GM21737 (cell line): ENCODE measurements around the gene ABCA9.
"Not testable (repeated sequence)": the region's sequence is repeated elsewhere in the genome, so short reads cannot be mapped to it uniquely, and the experiment has no call there.

Experiments used
- ATAC-seq: cut with Tn5 transposase; IDR thresholded peaks from one replicate; pipeline ENCODE4 v1.9.1; 2021; ENCODE audit warnings: mild to moderate bottlenecking, moderate library complexity; ENCODE audit not compliant: unreplicated experiment

The ABCA9 gene

GRCh38 chr17:69042308-69042707 lies 18.4 kb downstream of the ABCA9 start:
- no peak for ATAC-seq

GRCh38 chr17:69031839-69032238 lies 28.9 kb downstream of the ABCA9 start:
- no peak for ATAC-seq

- no peak for ATAC-seq
Measured at GRCh38 chr17:69030169-69030568, 30.6 kb downstream of the ABCA9 start.

DNA sequence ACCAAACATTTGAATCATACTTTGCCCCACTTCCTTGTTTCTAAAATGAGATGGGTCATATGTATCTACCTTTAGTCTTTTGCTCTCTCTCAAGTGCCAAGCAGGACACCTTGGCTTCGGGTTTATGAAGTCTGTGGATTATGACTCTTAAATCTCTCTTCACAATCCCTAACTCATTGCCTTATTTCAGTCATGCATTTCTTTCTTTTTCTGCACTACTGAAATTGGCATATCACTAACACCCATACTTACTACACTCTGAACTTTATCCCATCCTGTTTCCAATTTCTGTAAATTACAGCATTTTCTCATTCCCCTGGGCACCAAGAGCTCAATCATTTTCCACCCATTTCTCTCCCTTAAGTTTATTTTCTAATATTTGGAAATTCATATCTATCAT lies 42.0 kb downstream of the ABCA9 start:
- ATAC-seq = no peak

GRCh38 chr17:69018022-69018615 lies 42.6 kb downstream of the ABCA9 start:
- no peak for ATAC-seq

DNA sequence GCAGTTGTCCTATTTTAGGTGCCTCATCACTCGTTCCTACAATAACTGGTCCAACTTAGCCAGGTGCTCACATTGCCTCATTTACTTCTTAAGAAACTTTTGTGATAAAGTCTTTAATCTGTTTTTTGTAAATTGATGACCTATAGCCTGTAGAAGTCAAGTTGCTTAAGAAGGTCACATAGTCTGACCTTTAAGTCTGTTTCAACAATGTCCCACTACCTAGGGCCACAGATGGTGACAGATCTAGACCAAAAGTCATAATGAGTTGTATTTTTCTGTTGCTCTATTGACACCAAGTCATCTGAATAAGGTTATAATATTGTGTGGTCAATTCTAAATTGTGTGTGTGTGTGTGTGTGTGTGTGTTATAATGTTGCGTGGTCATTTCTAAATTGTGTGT lies 45.1 kb downstream of the ABCA9 start:
- ATAC-seq = no peak

DNA sequence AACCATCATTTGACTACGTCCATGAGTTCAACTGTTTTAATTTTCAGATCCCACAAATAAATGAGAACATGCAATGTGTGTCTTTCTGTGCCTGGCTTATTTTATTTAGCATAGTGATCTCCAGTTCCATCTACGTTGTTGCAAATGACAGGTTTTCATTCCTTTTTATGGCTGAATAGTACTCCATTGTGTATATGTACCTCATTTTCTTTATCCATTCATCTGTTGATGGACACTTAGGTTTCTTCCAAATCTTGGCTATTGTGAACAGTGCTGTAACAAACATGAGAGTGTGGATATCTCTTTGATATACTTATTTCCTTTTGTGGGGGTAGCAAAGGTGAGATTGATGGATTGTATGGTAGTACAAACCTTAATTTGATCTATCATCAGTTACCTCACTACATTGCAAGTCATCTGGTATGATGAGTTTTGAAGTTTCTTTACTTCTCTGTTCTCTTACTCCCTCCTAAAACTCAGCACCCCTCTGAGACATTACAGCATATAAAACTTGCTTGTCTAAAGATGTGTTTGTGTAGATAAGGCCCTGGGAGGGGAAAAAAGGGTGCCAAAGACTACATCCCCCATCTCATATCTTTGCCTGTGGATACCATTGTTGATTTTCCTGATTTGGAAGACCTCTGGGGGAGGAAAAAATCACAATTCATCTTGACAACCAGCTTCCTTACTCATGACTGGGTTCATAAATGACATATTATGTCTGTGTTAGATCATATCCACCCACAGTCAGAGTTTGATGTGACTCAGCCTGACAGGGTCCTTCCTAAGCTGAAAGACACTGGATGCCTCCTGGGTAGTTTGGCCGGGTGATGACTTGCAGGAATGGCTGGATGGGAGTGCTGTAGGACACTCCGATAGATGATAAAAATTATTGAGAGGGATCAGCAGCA lies 47.6 kb downstream of the ABCA9 start:
- ATAC-seq = no peak

DNA sequence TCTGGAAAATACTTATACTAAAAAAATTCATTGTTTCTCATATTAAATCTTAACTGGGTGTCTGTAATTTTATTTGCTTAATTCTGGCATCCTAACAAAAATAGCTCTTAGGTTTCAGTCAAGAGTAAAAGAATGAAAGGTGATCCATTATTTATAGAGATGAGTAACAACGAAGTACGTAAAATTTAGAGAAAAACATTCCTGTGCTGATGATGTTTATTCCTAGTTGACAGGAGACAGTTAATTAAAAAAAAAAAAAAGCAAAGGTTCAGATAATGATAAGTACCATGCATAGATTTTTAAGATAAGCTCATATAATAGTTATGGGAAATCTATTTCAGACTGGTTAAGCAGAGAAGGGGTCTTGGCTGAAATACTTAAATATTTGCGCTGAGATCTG lies 50.8 kb downstream of the ABCA9 start:
- no peak for ATAC-seq

GRCh38 chr17:69004759-69005158 lies 56.0 kb downstream of the ABCA9 start:
- ATAC-seq = not testable (repeated sequence)

GRCh38 chr17:68999743-69000142 lies 61.0 kb downstream of the ABCA9 start:
- ATAC-seq = not testable (repeated sequence)

- no peak for ATAC-seq
Measured at GRCh38 chr17:68993112-68993511, 67.6 kb downstream of the ABCA9 start.

DNA sequence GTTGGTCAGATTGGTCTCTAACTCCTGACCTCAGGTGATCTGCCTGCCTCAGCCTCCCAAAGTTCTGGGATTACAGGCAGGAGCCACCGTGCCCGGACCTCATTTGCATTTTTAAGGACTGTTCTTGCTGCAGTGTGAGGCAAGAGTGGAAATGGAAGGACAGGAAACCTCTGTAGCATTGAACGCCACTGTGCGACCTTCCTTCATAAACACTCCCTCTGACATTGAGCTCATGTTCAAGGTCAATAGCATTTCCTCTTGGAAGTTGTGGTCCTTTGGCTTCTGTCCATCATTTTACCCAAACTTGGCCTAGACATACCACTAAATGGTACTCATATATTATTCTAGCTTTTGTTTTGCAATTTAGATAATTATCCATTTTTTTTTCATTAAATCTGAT lies 72.8 kb downstream of the ABCA9 start:
- no peak for ATAC-seq

DNA sequence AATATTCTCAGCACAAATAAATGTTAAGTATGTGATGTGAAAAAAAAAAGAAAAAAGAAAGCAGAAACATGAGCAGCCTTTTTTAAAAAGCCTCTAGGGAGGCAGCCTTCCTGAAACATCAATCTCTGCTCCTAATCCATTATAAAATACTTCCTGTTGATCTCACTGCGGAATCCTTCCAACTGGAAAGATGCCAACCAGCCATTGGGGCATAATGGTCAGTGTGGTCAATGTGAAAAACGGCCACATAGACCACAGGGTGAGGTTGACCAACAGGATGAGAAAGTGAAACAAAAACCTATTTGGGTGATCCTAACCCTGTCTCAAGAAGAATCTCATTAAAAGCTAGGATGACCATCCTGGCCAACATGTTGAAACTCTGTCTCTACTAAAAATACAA lies 79.4 kb downstream of the ABCA9 start:
- no peak for ATAC-seq

GRCh38 chr17:68973098-68973846 lies 87.5 kb downstream of the ABCA9 start:
- ATAC-seq = no peak

DNA sequence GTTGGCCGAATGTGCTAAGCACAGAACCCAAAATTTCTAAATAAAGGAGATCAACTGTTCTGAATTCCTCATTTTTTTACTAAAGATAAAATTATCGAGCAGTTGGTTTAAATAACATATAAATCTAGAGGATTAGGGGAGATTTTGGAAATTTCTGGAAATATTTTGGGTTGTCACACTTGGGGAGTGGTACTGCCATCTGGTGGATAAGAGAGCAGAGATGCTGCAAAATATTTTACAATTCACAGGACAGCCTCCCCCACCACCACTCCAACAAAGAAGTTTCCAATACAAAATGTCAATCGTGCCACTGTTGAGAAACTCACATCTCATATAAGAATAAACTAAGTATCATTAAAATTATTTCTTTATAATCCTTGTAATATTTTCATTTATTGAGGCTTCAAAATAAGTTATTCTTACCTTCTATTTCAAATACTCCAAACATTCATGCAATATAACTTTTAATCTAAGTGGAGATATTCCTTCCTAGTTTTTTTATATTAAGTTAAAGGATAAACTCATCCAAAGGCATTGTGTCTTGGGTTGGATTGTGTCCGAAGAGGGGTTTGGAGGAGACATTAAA lies 88.5 kb downstream of the ABCA9 start:
- no peak for ATAC-seq

GRCh38 chr17:68969101-68969500 lies 91.6 kb downstream of the ABCA9 start:
- no peak for ATAC-seq

DNA sequence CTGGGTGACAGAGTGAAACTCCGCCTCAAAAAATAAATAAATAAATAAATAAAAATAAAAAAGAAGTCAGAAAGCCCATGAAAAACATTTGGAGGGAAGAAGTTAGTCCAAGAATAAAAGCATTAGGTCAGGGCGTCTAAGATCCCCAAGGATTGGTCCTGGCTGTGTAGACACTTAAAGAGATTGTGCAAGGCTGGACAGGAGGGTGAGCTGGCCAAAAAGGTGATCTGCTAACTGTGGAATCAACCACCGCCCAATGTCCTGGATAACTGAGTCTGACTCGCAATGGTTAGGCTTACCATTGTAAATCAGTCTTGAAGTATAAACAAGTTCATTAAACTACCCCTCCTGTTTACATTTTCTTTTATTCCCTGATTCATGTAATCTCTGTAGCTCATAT lies 96.8 kb downstream of the ABCA9 start:
- ATAC-seq = no peak

GRCh38 chr17:68961214-68961882 lies 99.4 kb downstream of the ABCA9 start:
- ATAC-seq = no peak

DNA sequence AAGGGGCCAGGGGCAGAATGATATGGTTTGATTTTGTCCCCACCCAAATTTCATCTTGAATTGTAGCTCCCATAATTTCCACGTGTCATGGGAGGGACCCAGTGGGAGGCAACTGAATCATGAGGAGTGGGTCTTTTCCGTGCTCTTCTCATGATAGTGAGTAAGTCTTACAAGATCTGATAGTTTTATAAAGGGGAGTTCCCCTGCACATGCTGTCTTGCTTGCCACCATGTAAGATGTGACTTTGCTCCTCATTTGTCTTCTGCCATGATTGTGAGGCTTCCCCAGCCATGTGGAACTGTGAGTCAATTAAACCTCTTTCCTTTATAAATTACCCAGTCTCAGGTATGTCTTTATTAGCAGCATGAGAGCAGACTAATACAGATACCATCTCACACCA lies 101.6 kb downstream of the ABCA9 start:
- not testable (repeated sequence) for ATAC-seq

- no peak for ATAC-seq
Measured at GRCh38 chr17:68957944-68958343, 102.8 kb downstream of the ABCA9 start.
